K562 treated with DMSO at 1 percent for 4 hours (cell line): ENCODE measurements around the gene NPTN. TPM values are rescaled to one million over a fixed set of nuclear protein-coding genes. Genes with fewer than 3 reads are reported as not detected.

Experiments used
- total RNA-seq: library from RNA; unstranded; fragments of 300-600 nt; gene quantifications from 2 replicates; pipeline ENCODE4 v1.2.3, GENCODE V29; 2022; ENCODE audit not compliant: insufficient read depth

NPTN gene
- total RNA-seq: 34.6 and 43.7 TPM in 2 replicates

GRCh38 chr15:73633111-73633990 is at the start of gene NPTN:
Gene NPTN (minus strand): TSS chr15:73633389. CDS start chr15:73633215, 174 bp downstream.

Other genes starting within 250 kb of the NPTN start
- not detected in 2 replicates for gene REC114, start 190.2 kb downstream of the NPTN start, total RNA-seq
- 5.0 and 6.5 TPM in 2 replicates for gene CD276, start 51.0 kb upstream of the NPTN start, total RNA-seq
- not detected in 2 replicates for gene INSYN1, start 120.0 kb upstream of the NPTN start, total RNA-seq
- not detected in 2 replicates for gene TBC1D21, start 240.2 kb upstream of the NPTN start, total RNA-seq